PFSK-1 (cell line): ENCODE results near the gene FOXF1.

Experiments used
- FOXP2 ChIP-seq: optimal IDR thresholded peaks from 2 replicates; pipeline ENCODE3; 2011; ENCODE audit warnings: borderline replicate concordance, control low read depth, inconsistent platforms; ENCODE audit not compliant: insufficient read depth; ENCODE audit errors: extremely low read length, extremely low read depth
- POLR2AphosphoS5 ChIP-seq: IDR thresholded peaks from 2 replicates; pipeline ENCODE4 v1.6.1; 2012; ENCODE audit warnings: low read depth, mild to moderate bottlenecking, control low read depth, low read length, moderate library complexity
- REST ChIP-seq, 2 experiments: IDR thresholded peaks; 2 replicates each; pipeline versions ENCODE4 v1.6.1 to v1.8.0; 2011 to 2012; ENCODE audit warnings: low read depth in 2 of 2, low read length in 2 of 2, control low read depth in 1 of 2, inconsistent platforms in 1 of 2, mild to moderate bottlenecking in 1 of 2, moderate library complexity in 1 of 2; ENCODE audit not compliant: insufficient read depth in 1 of 2
- SIN3A ChIP-seq: IDR thresholded peaks from 2 replicates; pipeline ENCODE4 v1.6.1; 2012; ENCODE audit warnings: mild to moderate bottlenecking, low read length, moderate library complexity, borderline replicate concordance; ENCODE audit not compliant: insufficient read depth
- TAF1 ChIP-seq: IDR thresholded peaks from 2 replicates; pipeline ENCODE4 v1.6.1; 2012; ENCODE audit warnings: low read length, control low read depth, borderline replicate concordance; ENCODE audit not compliant: insufficient read depth

Gene FOXF1

GRCh38 chr16:86472366-86472765 is 38.0 kb upstream of the FOXF1 start:
- TF ChIP-seq FOXP2 (no peak), TAF1 (no peak), POLR2AphosphoS5 (no peak), REST (IDR thresholded peaks at IDR 0.05; ENCODE audit: insufficient read depth in 1 of 2, low read depth in 2 of 2, low read length in 2 of 2) (no peak), SIN3A (no peak)

GRCh38 chr16:86476956-86477534 is 33.3 kb upstream of the FOXF1 start:
- no peak for TF ChIP-seq FOXP2
- TF ChIP-seq SIN3A = no peak
- TF ChIP-seq POLR2AphosphoS5 = no peak
- TF ChIP-seq REST (IDR thresholded peaks at IDR 0.05; ENCODE audit: insufficient read depth in 1 of 2, low read depth in 2 of 2, low read length in 2 of 2) = no peak
- TF ChIP-seq TAF1 = no peak

GRCh38 chr16:86477642-86478041 is 32.7 kb upstream of the FOXF1 start:
- TF ChIP-seq POLR2AphosphoS5 (no peak), REST (IDR thresholded peaks at IDR 0.05; ENCODE audit: insufficient read depth in 1 of 2, low read depth in 2 of 2, low read length in 2 of 2) (no peak), SIN3A (no peak), TAF1 (no peak), FOXP2 (no peak)

GRCh38 chr16:86478779-86479178 is 31.5 kb upstream of the FOXF1 start:
- TF ChIP-seq POLR2AphosphoS5 (no peak), REST (IDR thresholded peaks at IDR 0.05; ENCODE audit: insufficient read depth in 1 of 2, low read depth in 2 of 2, low read length in 2 of 2) (no peak), TAF1 (no peak), FOXP2 (no peak), SIN3A (no peak)

GRCh38 chr16:86479419-86479818 is 30.9 kb upstream of the FOXF1 start:
- TF ChIP-seq TAF1 = no peak
- TF ChIP-seq FOXP2 = no peak
- TF ChIP-seq SIN3A = no peak
- TF ChIP-seq POLR2AphosphoS5 = no peak
- TF ChIP-seq REST (IDR thresholded peaks at IDR 0.05; ENCODE audit: insufficient read depth in 1 of 2, low read depth in 2 of 2, low read length in 2 of 2) = no peak
